GM12874 (cell line): Measurements from ENCODE around the gene ZNF217.

Source experiments
- CTCF ChIP-seq: IDR thresholded peaks from 2 replicates; pipeline ENCODE4 v1.5.1; 2011; ENCODE audit warnings: low read depth, mild to moderate bottlenecking, control low read depth, low read length, moderate library complexity; ENCODE audit not compliant: insufficient read depth

ZNF217 gene

DNA sequence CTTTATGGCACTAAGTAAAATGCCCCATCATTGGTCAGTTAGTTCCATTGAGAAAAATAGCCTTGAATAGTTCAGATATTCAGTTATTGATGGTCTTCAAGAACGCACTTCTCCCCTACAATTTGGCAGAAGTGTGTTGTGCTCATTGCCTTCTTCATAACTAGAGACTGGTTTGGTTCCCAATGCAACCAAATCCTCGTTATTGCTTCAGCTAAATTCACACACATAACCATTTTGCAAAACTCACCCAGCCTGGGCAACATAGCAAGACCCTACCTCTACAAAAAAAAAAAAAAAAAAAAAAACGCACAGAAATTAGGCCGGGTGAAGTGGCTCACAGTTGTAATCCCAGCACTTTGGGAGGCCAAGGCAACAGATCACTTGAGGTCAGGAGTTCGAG lies 32.1 kb downstream of the ZNF217 start:
- TF ChIP-seq CTCF: no peak

- TF ChIP-seq CTCF: no peak
Measured at GRCh38 chr20:53559816-53560215, 33.8 kb downstream of the ZNF217 start.

GRCh38 chr20:53557130-53557529 lies 36.5 kb downstream of the ZNF217 start:
- no peak for TF ChIP-seq CTCF

DNA sequence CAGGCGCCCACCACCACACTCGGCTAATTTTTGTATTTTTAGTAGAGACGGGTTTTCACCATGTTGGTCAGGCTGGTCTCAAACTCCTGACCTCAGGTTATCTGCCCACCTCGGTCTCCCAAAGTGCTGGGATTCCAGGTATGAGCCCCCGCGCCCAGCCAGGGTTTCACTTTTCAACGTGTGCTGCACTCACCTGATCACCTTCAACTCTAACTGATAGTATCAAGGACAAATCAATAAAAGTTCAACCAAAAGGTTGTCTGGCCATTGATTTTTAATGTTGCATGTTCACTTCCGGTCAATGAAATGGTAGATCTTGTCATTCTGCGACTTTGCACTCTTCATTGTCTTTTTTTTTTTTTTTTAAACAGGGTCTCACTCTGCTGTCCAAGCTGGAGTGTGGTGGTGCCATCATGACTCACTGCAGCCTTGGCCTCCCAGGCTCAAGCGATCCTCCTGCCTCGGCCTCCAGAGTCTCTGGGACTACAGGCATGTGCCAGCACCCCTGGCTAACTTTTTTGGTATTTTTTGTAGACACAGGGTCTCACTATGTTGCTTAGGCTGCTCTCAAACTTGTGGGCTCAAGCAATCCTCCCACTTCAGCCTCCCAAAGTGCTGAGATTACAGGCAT lies 37.3 kb downstream of the ZNF217 start:
- no peak for TF ChIP-seq CTCF

DNA sequence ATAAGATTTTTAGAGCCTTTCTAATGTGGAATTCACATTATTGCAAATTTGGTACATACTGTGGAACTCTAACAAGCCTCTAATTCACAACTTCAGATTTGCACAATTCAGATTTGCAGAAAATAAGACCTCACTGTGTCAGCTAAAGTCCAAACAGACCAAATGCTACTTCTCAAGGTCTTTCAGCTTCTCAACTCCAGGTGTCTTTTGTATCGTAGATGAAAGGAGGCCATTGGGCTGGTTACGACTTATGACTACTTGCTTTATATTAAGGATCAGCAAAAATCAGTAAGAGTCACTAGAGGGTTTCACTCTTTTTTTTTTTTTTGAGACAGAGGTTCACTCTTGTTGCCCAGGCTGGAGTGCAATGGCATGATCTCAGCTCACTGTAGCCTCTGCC lies 37.8 kb downstream of the ZNF217 start:
- no peak for TF ChIP-seq CTCF

DNA sequence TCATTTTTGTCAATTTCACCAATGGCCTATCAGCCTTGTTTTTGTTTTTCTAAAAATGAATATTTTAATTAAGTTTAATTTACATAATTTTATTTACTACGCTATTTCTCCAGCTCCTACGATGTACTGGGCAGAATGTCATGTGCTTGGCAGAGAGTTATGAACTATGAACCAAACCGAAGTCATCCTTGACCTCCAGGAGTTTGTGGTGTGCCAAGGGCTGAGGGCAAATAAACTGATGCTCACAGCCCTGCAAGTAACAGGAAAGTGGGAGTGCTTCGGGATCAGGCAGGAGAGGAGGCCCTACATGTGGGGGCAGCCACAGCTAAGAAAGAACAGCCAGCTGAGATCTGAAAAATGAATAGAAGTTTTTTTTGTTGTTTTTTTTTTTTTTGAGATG lies 38.6 kb downstream of the ZNF217 start:
- no peak for TF ChIP-seq CTCF

DNA sequence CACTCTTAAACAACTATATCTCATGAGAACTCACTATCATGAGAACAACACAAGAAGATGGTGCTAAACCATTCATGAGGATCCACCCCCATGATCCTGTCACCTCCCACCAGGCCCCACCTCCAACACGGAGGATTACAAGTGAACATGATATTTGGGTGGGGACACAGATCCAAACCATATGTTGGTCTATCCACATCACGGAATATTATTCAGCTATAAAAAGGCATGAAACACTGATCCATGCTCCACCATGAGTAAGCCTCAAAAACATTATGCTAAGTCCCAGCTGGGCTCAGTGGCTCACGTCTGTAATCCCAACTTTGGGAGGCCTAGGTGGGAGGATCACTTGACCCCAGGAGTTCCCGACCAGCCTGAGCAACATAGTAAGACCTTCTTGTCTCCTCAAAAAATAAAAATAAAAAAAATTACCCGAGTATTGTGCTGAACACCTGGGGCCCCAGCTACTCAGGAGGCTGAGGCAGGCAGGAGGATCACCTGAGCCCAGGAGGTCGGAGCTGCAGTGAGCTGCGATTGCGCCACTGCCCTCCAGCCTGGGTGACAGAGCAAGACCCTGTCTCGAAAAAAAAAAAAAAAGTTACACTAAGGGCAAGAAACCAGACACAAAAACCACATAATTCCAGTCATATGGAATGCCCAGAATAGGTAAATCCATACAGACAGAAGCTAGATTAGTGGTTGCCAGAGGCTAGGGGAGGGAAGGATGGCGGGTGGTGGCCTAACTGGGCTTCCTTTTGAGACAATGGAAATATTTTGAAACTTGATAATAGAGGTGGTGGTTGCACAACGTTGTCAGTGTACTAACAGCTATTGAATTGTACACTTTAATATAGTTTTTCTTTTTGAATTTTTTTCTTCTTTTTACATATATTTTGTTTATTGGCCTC lies 43.1 kb downstream of the ZNF217 start:
- no peak for TF ChIP-seq CTCF
